GM19452 (cell line): ENCODE data around the gene TUBB4A.

Source experiments
- ATAC-seq: cut with Tn5 transposase; IDR thresholded peaks from one replicate; pipeline ENCODE4 v1.9.1; 2021; ENCODE audit not compliant: unreplicated experiment

Gene TUBB4A

GRCh38 chr19:6446452-6446851 lies 55.7 kb downstream of the TUBB4A start:
- ATAC-seq = no peak
